GM23338 (cell line): ENCODE results near the gene PDSS1. TPM values are rescaled to one million over a fixed set of nuclear protein-coding genes. Genes with fewer than 3 reads are reported as not detected.

Experiments
- ATAC-seq: fragments of 200-7000 bp; cut with Tn5 transposase; 3 replicates; pipeline ENCODE4 v1.9.1; 2020
- DNase-seq: peaks from one replicate; pipeline ENCODE4 v3.0.0-alpha.2; 2015; ENCODE audit warnings: low spot score
- H2AFZ ChIP-seq: fragments of 200-600 bp; sonication (generic); 2 replicates; pipeline ENCODE4 v1.8.0; 2016; ENCODE audit warnings: antibody characterized with exemption, mild to moderate bottlenecking, moderate library complexity
- H3F3A ChIP-seq: fragments of 200-600 bp; sonication (generic); replicated peaks from 2 replicates; pipeline ENCODE4 v1.8.0; 2017; ENCODE audit warnings: antibody characterized with exemption, mixed run types, low read depth
- H3K27ac ChIP-seq: fragments of 200-600 bp; sonication (generic); 2 replicates; pipeline ENCODE4 v1.6.1; 2016; ENCODE audit warnings: low read depth
- H3K27me3 ChIP-seq: fragments of 200-600 bp; sonication (generic); 2 replicates; pipeline ENCODE4 v1.8.0; 2016; ENCODE audit warnings: mild to moderate bottlenecking, mixed run types, moderate library complexity; ENCODE audit not compliant: insufficient read depth
- H3K36me3 ChIP-seq: fragments of 200-600 bp; sonication (generic); 2 replicates; pipeline ENCODE4 v1.8.0; 2016; ENCODE audit warnings: mild to moderate bottlenecking; ENCODE audit not compliant: insufficient read depth
- H3K4me1 ChIP-seq: fragments of 200-600 bp; sonication (generic); 2 replicates; pipeline ENCODE4 v1.8.0; 2016; ENCODE audit warnings: mild to moderate bottlenecking, moderate library complexity; ENCODE audit not compliant: insufficient read depth
- H3K4me2 ChIP-seq: fragments of 200-600 bp; sonication (generic); 2 replicates; pipeline ENCODE4 v1.7.1; 2017; ENCODE audit warnings: mixed run types
- H3K4me3 ChIP-seq: fragments of 200-600 bp; sonication (generic); 2 replicates; pipeline ENCODE4 v1.6.1; 2016; ENCODE audit warnings: mixed run types
- H3K79me2 ChIP-seq: fragments of 200-600 bp; sonication (generic); replicated peaks from 2 replicates; pipeline ENCODE4 v1.8.0; 2017; ENCODE audit warnings: mild to moderate bottlenecking; ENCODE audit not compliant: insufficient read depth
- H3K9me2 ChIP-seq: fragments of 200-600 bp; sonication (generic); 2 replicates; pipeline ENCODE4 v1.8.0; 2017; ENCODE audit not compliant: insufficient read depth
- H4K20me1 ChIP-seq: fragments of 200-600 bp; sonication (generic); replicated peaks from 2 replicates; pipeline ENCODE4 v1.8.0; 2017; ENCODE audit warnings: mild to moderate bottlenecking; ENCODE audit not compliant: insufficient read depth
- H3K27ac Mint-ChIP-seq: 2 replicates; pipeline ENCODE4 v1.8.0; 2020; ENCODE audit warnings: inconsistent platforms, mild to moderate bottlenecking, moderate library complexity, mixed read lengths
- H3K27me3 Mint-ChIP-seq: 3 replicates; pipeline ENCODE4 v1.8.0; 2022; ENCODE audit warnings: low read depth, mild to moderate bottlenecking, moderate library complexity, mixed read lengths, inconsistent platforms; ENCODE audit not compliant: insufficient read depth, poor library complexity
- H3K36me3 Mint-ChIP-seq: 3 replicates; pipeline ENCODE4 v1.8.0; 2021; ENCODE audit warnings: low read depth, mild to moderate bottlenecking, inconsistent platforms, moderate library complexity, mixed read lengths
- H3K4me1 Mint-ChIP-seq: 3 replicates; pipeline ENCODE4 v1.8.0; 2020; ENCODE audit warnings: mild to moderate bottlenecking, inconsistent platforms, mixed read lengths
- H3K4me3 Mint-ChIP-seq: 3 replicates; pipeline ENCODE4 v1.8.0; 2021; ENCODE audit warnings: moderate library complexity, mild to moderate bottlenecking, inconsistent platforms, mixed read lengths
- H3K9me3 Mint-ChIP-seq: 3 replicates; pipeline ENCODE4 v1.8.0; 2020; ENCODE audit warnings: moderate library complexity, mild to moderate bottlenecking, inconsistent platforms, mixed read lengths
- CREB1 ChIP-seq: fragments of 250-450 bp; sonication (Bioruptor Pico); IDR thresholded peaks from 2 replicates; pipeline ENCODE4 v1.5.0; 2020; ENCODE audit warnings: low read depth, mild to moderate bottlenecking, moderate library complexity
- CTCF ChIP-seq, 2 experiments: fragments of 200-600 bp in 1 of 2; sonication (generic) in 1 of 2; conservative IDR thresholded peaks; 2 replicates each; pipeline versions ENCODE4 v1.5.1 to v1.6.1; 2016 to 2017; ENCODE audit warnings: antibody characterized with exemption in 2 of 2, low read depth in 2 of 2, mild to moderate bottlenecking in 2 of 2, moderate library complexity in 1 of 2
- ETS1 ChIP-seq: IDR thresholded peaks from 2 replicates; pipeline ENCODE4 v1.6.1; 2016; ENCODE audit warnings: antibody characterized with exemption
- EZH2 ChIP-seq: fragments of 200-600 bp; sonication (generic); IDR thresholded peaks from one replicate; pipeline ENCODE4 v1.8.0; 2017; ENCODE audit warnings: antibody characterized with exemption, mild to moderate bottlenecking, low read depth; ENCODE audit not compliant: unreplicated experiment
- EZH2phosphoT487 ChIP-seq: fragments of 200-600 bp; sonication (generic); IDR thresholded peaks from one replicate; pipeline ENCODE4 v1.8.1; 2018; ENCODE audit warnings: antibody characterized with exemption; ENCODE audit not compliant: unreplicated experiment
- JUNB ChIP-seq: IDR thresholded peaks from one replicate; pipeline ENCODE4 v1.6.1; 2016; ENCODE audit warnings: antibody characterized with exemption; ENCODE audit not compliant: unreplicated experiment
- NANOG ChIP-seq: IDR thresholded peaks from 2 replicates; pipeline ENCODE4 v1.6.1; 2016; ENCODE audit warnings: antibody characterized with exemption, borderline replicate concordance
- POLR2AphosphoS5 ChIP-seq: IDR thresholded peaks from 2 replicates; pipeline ENCODE4 v1.6.1; 2016; ENCODE audit warnings: antibody characterized with exemption, low read depth
- REST ChIP-seq: IDR thresholded peaks from one replicate; pipeline ENCODE4 v1.6.1; 2018; ENCODE audit warnings: antibody characterized with exemption; ENCODE audit not compliant: unreplicated experiment
- STAT1 ChIP-seq: IDR thresholded peaks from one replicate; pipeline ENCODE4 v1.6.1; 2016; ENCODE audit warnings: antibody characterized with exemption; ENCODE audit not compliant: unreplicated experiment
- ZNF114 ChIP-seq: fragments of 250-450 bp; sonication (Bioruptor Pico); IDR thresholded peaks from 2 replicates; pipeline ENCODE4 v1.5.0; 2020; ENCODE audit warnings: mild to moderate bottlenecking, moderate library complexity
- ZNF331 ChIP-seq: fragments of 250-450 bp; sonication (Bioruptor Pico); IDR thresholded peaks from 2 replicates; pipeline ENCODE4 v1.5.0; 2020; ENCODE audit warnings: low read depth, mild to moderate bottlenecking, moderate library complexity
- ZNF462 ChIP-seq: fragments of 250-450 bp; sonication (Bioruptor Pico); IDR thresholded peaks from 2 replicates; pipeline ENCODE4 v1.5.0; 2020; ENCODE audit warnings: mild to moderate bottlenecking, moderate library complexity
- polyA plus RNA-seq: library from polyadenylated mRNA; unstranded; fragments of >200 nt; fragmentation: Nextera tagmentation; extraction: Ambion mirVana; gene quantifications from 2 replicates; pipeline ENCODE4 v1.2.1, GENCODE V29; 2016
- total RNA-seq: library from RNA; depleted of rRNA; stranded (reverse); fragments of >200 nt; shearing (Covaris generic); gene quantifications from 2 replicates; pipeline ENCODE4 v1.2.3, GENCODE V29; 2014

Gene PDSS1
- total and polyA plus RNA-seq, 2 experiments from 2014 or later = 21.5 to 26.2 TPM

GRCh38 chr10:26743841-26744240, 46.3 kb downstream of the PDSS1 start:
- Histone ChIP-seq H2AFZ (no peak overlapping the region), H3K79me2 (no peaks in the 10 kb centered on the region), H3K4me1 (peaks cover 5% of the 10 kb centered on the region; the same call in 1 of the 2 replicates), H3K36me3 (peaks cover 21% of the 10 kb centered on the region), H3K27me3 (no peaks in the 10 kb centered on the region), H3K27ac (peak overlapping the region; percentile 40; the same call in 1 of the 2 replicates), H3F3A (no peaks in the 10 kb centered on the region), H4K20me1 (no peaks in the 10 kb centered on the region), H3K4me3 (no peak overlapping the region), H3K9me2 (no peaks in the 10 kb centered on the region), H3K4me2 (no peak overlapping the region)
- Mint-ChIP-seq H3K9me3 (no peaks in the 10 kb centered on the region), H3K36me3 (peaks cover 71% of the 10 kb centered on the region), H3K27ac (peak overlapping the region; percentile 80), H3K4me1 (peaks cover 11% of the 10 kb centered on the region), H3K4me3 (no peak overlapping the region), H3K27me3 (peaks cover 5% of the 10 kb centered on the region)
- DNase-seq (no peak), ATAC-seq (no peak)
- TF ChIP-seq POLR2AphosphoS5 (no peak), ZNF462 (no peak), JUNB (no peak), EZH2phosphoT487 (no peak), REST (no peak), CREB1 (CRISPR knock-in tag) (no peak), EZH2 (no peak), ZNF331 (no peak), CTCF (conservative IDR thresholded peaks at IDR 0.05; ENCODE audit: low read depth in 2 of 2) (no peak), ETS1 (no peak), ZNF114 (no peak), NANOG (no peak), STAT1 (no peak)
